Stimulated activated CD4-positive, alpha-beta T cell treated with anti-CD3 and anti-CD28 coated beads, Interleukin-4, amount 100 ng/mL, for 1 hour (primary cell): ENCODE data around the gene FAT2.

Experiments
- DNase-seq: peaks from one replicate; pipeline ENCODE4 v3.0.0-alpha.2; 2020

Gene FAT2

GRCh38 chr5:151551985-151552384 lies 39.1 kb downstream of the FAT2 start:
- DNase-seq: no peak

GRCh38 chr5:151550146-151550545 lies 41.0 kb downstream of the FAT2 start:
- no peak for DNase-seq

GRCh38 chr5:151549713-151550112 lies 41.4 kb downstream of the FAT2 start:
- DNase-seq: no peak

GRCh38 chr5:151547364-151547763 lies 43.8 kb downstream of the FAT2 start:
- DNase-seq: no peak

- no peak for DNase-seq
Measured at GRCh38 chr5:151541571-151541970, 49.6 kb downstream of the FAT2 start.
